ENCODE data around the gene KCNN3.

Gene KCNN3

DNA sequence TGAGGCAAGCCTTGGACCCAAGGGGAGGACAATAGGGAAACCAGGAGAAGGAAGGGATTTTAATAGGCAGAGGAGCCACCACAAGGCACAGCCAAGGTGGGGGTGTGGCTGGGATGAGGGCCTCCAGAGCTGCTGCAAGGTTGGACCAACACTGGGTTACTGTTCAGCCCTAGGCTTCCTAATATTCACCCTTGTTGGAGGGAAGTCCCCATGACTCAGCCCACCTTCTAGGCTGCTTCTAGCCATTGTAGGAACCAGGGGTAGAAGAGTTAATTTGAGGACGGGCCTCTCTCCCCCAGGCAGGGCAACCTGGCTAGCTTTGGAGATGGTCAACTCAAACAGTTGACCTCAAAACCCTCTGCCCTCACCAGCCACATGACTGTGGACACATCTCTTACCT lies 59.5 kb downstream of the KCNN3 start:
- no peak for DNase-seq

- DNase-seq, result no peak
Observed at GRCh38 chr1:154809436-154810413, 60.4 kb downstream of the KCNN3 start.

DNA sequence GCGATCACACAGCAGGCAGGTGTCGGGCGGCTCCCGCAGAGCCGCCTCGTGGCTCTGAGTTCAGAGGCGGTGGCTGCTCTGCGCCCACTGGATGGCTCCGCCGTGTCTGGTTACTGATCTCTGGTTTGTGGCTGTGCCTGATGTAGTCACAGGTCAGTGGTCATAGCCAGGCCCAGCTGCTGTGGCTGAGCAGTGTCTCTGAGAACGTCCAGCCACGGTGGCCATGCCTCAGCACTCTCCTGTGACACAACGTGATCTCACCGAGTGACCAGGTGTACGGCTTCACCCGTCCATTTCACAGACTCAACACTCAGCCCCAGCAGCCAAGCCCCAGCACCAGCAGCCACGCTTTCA lies 61.2 kb downstream of the KCNN3 start:
- no peak for DNase-seq

GRCh38 chr1:154808261-154808908 lies 61.7 kb downstream of the KCNN3 start:
- DNase-seq, result peak; percentile 62

DNA sequence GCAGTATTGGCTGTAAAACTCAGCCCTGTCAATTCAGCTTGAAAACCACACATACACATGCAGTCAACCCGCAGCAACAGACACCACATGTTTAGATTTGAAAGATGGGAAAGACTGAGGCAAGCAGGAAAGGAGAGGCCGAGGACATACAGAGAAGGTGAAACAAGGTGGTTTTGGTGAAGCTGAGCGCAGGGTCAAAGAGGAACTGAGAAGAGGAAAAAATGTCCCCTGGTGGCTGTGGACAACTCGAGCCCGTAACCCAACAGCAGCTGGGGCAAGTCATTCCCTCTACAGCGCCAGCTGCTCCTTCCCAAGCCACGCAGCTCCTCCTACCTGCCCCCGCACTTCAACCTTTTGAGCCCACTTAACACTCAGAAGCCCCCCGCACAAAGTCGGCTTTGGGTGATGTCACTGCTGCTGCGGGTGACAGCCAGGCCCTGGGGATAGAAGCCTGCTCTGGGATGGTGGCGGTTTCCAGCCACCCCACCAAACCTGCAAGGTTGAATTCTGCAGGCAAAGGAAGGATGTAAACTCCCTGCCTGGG lies 63.0 kb downstream of the KCNN3 start:
- no peak for DNase-seq

DNA sequence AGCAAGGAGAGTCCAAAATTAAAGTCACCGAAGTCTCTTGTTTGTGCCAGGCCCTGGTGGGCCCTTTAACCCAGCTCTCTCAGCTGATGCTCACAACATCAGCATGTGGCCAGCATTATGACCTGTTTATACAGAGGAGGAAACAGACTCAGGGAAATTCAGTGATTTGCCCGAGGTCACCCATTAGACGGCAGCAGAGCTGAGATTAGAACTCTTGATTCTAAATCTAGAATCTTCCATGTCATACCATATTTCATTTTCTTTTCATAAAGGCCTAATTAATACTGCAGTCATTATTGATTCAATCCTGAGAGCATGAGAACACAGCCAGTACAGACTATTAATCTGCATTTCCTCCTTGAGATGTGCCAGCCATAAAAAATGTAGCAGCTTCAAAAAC lies 63.7 kb downstream of the KCNN3 start:
- no peak for DNase-seq

DNA sequence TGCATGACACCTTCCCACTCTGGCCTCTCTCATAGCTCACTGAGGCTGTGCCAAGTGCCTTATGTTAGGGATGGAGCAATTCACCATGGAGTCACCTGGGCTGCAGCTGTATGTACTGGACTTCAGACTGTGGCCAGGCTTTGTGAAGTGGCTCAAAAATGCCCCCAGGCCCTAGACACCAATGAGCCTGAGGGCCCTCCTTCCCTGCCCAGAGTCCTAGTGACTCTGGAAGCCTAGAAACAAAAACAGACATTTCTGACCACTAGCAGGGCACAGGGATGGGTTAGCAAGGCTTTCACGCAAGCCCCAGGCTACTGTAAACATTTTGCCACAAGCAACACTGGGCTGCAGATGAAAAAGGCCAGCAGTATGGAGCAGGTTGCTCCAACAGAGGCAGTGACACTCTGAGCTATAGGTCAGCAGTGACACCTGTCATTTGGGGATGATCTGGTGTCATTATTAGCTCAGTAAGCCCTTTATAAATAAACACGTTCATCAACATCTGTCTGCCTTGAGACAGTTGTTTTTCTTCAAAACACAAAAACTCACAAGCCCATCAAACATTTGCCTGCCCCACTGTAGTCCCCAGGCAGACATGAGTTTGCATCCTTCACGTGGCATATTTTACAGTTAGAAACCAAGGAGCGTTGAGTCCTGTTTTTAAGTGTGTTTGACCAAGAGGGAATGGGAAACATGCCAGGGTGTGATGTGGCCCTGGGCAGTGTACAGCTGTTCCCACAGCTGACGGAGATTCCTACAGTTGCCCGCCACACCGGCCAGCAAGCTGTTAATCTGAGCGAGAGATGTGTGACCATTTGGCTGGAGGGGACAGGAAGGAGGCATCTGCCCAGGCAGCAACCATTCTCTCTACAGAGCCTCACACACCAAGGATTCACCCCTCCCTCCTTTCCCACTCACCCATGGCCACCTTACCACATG lies 66.8 kb downstream of the KCNN3 start:
- no peak for DNase-seq

GRCh38 chr1:154802336-154802969 lies 67.6 kb downstream of the KCNN3 start:
- DNase-seq, result no peak

DNA sequence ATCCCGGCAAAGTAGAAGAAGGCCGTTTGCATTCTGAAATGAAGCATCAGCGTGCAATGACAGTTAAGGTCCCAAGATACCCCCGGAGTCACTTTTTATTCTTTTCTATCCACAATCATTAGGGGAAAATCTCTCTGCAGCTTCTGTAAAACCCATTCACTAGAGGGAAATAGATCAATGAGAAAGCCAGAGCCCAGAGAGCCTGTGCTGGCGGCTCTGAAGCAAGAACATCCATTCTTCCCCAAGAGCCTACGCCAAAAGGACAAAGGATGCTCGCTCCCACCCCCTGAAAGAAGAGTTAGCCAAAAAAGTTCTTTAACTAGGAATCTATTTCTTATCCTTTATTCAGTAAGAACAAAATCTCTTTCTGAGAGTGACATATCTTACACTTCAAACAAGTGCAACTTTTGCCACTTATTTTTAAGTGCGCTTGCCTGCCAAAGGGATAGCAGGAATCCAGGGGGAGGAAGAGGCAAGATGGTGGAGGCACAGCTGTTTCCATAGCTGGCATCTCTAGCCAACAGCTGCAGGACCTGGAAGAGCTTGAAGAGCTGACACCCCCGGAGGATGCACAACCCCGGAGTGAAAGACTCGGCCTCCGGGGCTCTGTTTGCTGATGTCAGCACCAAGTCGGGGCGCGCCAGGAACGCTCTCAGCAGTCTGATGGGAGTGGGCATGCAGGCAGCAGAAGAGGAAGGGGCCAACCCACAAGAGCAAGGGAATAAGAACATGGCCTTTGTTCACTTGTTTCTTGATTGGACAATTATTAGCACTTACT lies 68.7 kb downstream of the KCNN3 start:
- no peak for DNase-seq

DNA sequence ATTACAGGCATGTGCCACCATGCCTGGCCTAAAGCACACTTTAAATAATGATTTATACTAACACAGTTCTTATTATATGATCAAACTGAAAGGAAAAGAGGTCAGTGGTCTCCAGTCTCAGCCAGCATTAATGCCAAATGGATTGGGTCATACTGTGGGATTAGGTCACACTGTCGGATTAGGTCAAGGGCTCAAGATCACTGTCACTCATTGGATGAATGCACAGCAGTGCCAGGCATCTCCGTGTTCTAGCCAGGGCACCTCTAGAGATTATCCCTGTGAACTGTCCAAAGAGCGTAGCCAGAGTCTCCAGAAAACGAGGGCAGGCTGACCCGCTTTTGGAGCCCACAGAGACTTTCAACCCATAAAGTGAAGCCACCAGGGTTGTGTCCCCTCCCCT lies 70.9 kb downstream of the KCNN3 start:
- no peak for DNase-seq

- no peak for DNase-seq
Observed at GRCh38 chr1:154798645-154799044, 71.4 kb downstream of the KCNN3 start.

DNA sequence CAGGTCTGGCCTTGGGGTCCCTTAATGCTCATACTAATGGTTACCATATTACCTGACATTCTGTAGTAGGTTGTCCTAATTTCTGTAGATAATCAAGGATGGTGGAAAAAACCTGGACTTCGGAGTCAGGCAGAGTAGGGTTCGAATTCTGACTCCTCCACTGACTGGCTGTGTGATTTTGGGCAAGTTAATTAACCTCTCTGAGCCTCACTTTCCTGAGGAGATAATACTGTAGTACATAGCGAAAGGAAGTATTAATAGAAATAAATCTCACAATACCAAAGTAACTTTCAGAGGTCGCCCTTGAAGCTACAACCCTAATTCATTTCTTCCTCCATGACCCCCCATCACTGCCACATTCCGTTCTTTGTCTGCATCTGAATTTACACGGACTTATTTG lies 72.9 kb downstream of the KCNN3 start:
- no peak for DNase-seq

DNA sequence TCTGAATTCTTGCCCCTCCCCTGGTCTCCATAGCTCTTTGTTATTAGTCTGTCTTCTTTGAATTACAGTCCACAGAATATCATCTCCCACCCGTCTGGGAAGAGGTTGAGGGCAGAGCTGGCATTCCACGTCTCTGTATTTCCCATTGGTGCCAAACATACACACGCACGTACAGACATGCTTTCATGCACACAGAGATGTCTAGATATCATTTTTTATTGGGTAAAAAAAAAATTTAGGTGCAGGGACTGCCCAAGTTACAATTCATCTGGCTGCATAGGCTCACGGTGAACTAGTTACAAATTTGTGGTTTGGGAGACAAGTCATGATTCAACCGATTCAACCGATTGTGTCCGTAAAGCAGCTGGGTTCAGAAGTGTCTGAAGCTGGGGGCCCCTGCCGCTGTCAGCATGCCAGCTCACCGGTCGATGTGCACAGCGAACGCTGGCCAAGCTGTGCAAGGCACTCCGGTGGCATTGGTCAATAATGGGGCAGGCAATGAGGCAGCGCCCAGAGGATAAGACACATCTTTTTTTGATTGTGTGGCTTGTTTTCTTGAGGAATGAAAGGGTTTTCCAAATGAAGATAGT lies 73.7 kb downstream of the KCNN3 start:
- DNase-seq, result no peak

DNA sequence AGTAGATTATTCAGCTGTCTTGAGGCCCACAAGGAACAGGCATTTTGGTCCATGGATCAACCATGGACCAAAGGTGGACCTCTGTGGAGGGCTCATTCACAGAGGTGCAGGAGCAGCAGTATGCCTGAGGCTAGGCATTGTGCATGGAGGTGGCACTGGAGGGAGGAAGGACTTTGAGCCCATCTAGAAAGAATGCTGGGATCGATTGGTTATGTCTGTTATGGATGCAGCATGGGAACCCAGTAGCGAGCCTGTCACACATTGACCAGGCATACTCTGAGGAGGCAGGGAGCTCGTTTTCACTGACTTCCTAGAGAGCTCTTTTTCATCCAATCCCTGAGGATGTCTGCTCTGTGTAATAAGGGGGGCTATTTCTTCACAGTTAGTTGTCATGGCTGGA lies 75.5 kb downstream of the KCNN3 start:
- no peak for DNase-seq

- DNase-seq, result no peak
Observed at GRCh38 chr1:154793685-154794084, 76.4 kb downstream of the KCNN3 start.

GRCh38 chr1:154792899-154793298 lies 77.2 kb downstream of the KCNN3 start:
- no peak for DNase-seq

GRCh38 chr1:154791292-154792166 lies 78.6 kb downstream of the KCNN3 start:
- no peak for DNase-seq

GRCh38 chr1:154788886-154789285 lies 81.2 kb downstream of the KCNN3 start:
- no peak for DNase-seq

DNA sequence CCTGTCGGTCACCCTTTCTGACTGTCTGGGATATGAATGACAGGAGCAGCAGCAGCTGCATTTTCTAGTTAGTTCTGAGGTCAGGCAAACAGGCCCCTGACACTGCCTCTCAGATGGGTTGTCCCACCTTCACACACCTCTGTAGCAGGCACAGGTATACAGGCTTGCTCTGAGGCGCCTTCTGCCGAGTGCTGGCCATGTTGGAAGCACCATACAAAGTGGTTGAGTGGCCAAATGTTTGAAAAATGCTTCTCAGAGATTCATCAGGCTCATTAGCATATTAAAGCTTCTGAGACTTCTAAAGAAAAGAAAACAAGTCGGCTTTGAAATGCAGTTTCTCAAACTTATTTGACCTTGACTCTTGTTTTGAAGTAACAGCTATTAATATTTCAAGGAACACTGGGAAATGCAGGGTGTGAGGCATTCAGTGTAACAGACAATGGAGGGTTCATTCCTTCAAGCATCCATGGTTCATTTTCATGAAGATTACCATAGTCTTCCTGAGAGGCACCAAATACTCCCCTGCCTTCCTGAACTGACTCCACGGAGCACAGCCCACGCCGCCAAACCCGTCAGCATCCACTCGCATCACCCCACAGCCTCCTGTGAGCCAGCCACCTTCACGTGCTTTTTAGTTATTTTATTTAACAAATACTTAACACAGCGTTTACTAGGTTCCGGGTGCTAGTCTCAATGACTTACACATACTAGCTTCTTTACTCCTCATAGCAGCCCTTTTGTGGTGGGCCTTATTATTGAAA lies 81.8 kb downstream of the KCNN3 start:
- DNase-seq, result no peak

Measured in NCI-H526 treated with DMSO at 0.1 percent for 48 hours (cell line).